Measurements from ENCODE around the gene ZNF575. TPM values are rescaled to one million over a fixed set of nuclear protein-coding genes. Genes with fewer than 3 reads are reported as not detected.
A peak's percentile ranks its signal among the peaks of the same experiment; 100 is the strongest.

The ZNF575 gene
- total and polyA plus RNA-seq, 4 donors, result 0.08 to 1.0 (median 0.49) TPM

- peaks cover 4 to 13% (median 9%) of the 10 kb centered on the region in 4 donors for H3K4me1 ChIP-seq (ENCODE audit: control insufficient read depth in 4 of 4, insufficient read depth in 4 of 4, low read length in 3 of 4)
- 87% methylated on average over 3 of the region's 3 CpGs for WGBS
Observed at GRCh38 chr19:43540381-43540780, 7.4 kb downstream of the ZNF575 start.

DNA sequence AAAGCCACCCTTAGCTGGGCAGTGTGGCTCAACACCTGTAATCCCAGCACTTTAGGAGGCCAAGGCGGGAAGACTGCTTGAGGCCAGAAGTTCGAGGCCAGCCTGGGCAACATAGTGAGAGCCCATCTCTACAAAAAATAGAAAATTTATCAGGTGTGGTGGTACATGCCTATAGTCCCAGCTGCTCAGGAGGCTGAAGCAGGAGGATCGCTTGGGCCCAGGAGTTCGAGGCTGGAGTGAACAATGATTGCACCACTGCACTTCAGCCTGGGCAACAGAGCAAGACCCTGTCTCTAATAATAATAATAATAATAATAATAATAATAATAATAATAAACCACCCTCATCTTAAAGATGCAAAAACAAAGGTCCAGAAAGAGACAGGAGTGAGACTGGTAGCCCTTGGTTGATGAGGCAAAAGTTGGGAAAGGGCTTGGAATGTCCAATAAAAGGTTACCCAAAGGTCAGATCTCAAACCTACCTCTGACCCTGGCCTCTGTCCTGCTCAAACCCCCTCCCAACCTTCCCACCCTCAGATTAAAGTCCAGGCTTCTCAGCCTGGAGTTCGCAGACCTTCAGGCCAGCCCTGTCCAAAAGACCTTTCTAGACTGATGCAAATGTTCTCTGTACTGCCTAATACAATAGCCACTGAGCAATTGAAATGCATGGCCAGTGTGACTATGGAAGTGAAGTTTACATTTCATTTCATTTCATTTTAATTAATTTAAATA is 9.1 kb downstream of the ZNF575 start:
- Histone ChIP-seq H3K9me3 (ENCODE audit: control insufficient read depth in 4 of 4, low read length in 3 of 4) (no peaks in the 10 kb centered on the region), H3K27me3 (ENCODE audit: control insufficient read depth in 4 of 4, insufficient read depth in 4 of 4, low read length in 3 of 4) (no peaks in the 10 kb centered on the region), H3K9ac (ENCODE audit: low read depth in 1 of 2, low read length in 2 of 2) (no peak overlapping the region), H3K27ac (ENCODE audit: low read depth in 1 of 2, low read length in 2 of 2) (no peak overlapping the region), H3K4me1 (ENCODE audit: control insufficient read depth in 4 of 4, insufficient read depth in 4 of 4, low read length in 3 of 4) (peaks cover 4 to 13% (median 7%) of the 10 kb centered on the region in 4 donors), H3K4me3 (ENCODE audit: low read depth in 1 of 3, low read length in 3 of 3) (no peak overlapping the region), H3K36me3 (ENCODE audit: control insufficient read depth in 4 of 4, insufficient read depth in 3 of 4, low read depth in 1 of 4, low read length in 3 of 4) (peaks cover 4 to 16% (median 11%) of the 10 kb centered on the region in 4 donors)
- no peak for DNase-seq (ENCODE audit: low spot score)
- TF ChIP-seq, protein P1, sequence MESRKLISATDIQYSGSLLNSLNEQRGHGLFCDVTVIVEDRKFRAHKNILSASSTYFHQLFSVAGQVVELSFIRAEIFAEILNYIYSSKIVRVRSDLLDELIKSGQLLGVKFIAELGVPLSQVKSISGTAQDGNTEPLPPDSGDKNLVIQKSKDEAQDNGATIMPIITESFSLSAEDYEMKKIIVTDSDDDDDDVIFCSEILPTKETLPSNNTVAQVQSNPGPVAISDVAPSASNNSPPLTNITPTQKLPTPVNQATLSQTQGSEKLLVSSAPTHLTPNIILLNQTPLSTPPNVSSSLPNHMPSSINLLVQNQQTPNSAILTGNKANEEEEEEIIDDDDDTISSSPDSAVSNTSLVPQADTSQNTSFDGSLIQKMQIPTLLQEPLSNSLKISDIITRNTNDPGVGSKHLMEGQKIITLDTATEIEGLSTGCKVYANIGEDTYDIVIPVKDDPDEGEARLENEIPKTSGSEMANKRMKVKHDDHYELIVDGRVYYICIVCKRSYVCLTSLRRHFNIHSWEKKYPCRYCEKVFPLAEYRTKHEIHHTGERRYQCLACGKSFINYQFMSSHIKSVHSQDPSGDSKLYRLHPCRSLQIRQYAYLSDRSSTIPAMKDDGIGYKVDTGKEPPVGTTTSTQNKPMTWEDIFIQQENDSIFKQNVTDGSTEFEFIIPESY (IDR thresholded peaks at IDR 0.05), result no peak
- no peak for TF ChIP-seq RAD21 (IDR thresholded peaks at IDR 0.05)
- TF ChIP-seq TAF1 (conservative IDR thresholded peaks at IDR 0.05), result no peak
- peak; percentile 54 for TF ChIP-seq SP1 (IDR thresholded peaks at IDR 0.05)
- peak; percentile 85 for TF ChIP-seq NR2F2 (IDR thresholded peaks at IDR 0.05)
- TF ChIP-seq CTCF (IDR thresholded peaks at IDR 0.05; ENCODE audit: low read depth, low read length, missing input control), result no peak
- TF ChIP-seq FOXA1 (IDR thresholded peaks at IDR 0.05), result no peak
- no peak for TF ChIP-seq ATF3 (IDR thresholded peaks at IDR 0.05)
- no peak for TF ChIP-seq GABPA (IDR thresholded peaks at IDR 0.05 in 1 of 2, conservative IDR thresholded peaks at IDR 0.05 in 1 of 2)
- TF ChIP-seq YY1 (IDR thresholded peaks at IDR 0.05), result no peak
- no peak for TF ChIP-seq EGR1 (IDR thresholded peaks at IDR 0.05; ENCODE audit: low read depth in 2 of 2)
- TF ChIP-seq RXRA (IDR thresholded peaks at IDR 0.05), result peak; percentile 73 to 93
- TF ChIP-seq MAX (IDR thresholded peaks at IDR 0.05), result no peak
- TF ChIP-seq HNF4A (conservative IDR thresholded peaks at IDR 0.05), result peak; percentile 88 to 97
- no peak for TF ChIP-seq REST (IDR thresholded peaks at IDR 0.05)
- no peak for TF ChIP-seq JUND (IDR thresholded peaks at IDR 0.05)
- no peak for TF ChIP-seq FOXA2 (IDR thresholded peaks at IDR 0.05)
- peak; percentile 87 for TF ChIP-seq HNF4G (IDR thresholded peaks at IDR 0.05)
- 86% methylated on average over 5 of the region's 5 CpGs for WGBS

More at GRCh38 chr19:43540381-43540780, 7.4 kb downstream of the ZNF575 start:
- peaks cover 4 to 13% (median 10%) of the 10 kb centered on the region in 4 donors for H3K36me3 ChIP-seq (ENCODE audit: control insufficient read depth in 4 of 4, insufficient read depth in 3 of 4, low read depth in 1 of 4, low read length in 3 of 4)
- DNase-seq (ENCODE audit: low spot score), result no peak
- TF ChIP-seq RXRA (IDR thresholded peaks at IDR 0.05), result no peak
- no peak for TF ChIP-seq RAD21 (IDR thresholded peaks at IDR 0.05)
- TF ChIP-seq SP1 (IDR thresholded peaks at IDR 0.05), result no peak
- no peak for TF ChIP-seq EGR1 (IDR thresholded peaks at IDR 0.05; ENCODE audit: low read depth in 2 of 2)
- no peak for TF ChIP-seq FOXA2 (IDR thresholded peaks at IDR 0.05)
- no peaks in the 10 kb centered on the region for H3K9me3 ChIP-seq (ENCODE audit: control insufficient read depth in 4 of 4, low read length in 3 of 4)
- no peaks in the 10 kb centered on the region for H3K27me3 ChIP-seq (ENCODE audit: control insufficient read depth in 4 of 4, insufficient read depth in 4 of 4, low read length in 3 of 4)
- no peak overlapping the region for H3K27ac ChIP-seq (ENCODE audit: low read depth in 1 of 2, low read length in 2 of 2)
- H3K4me3 ChIP-seq (ENCODE audit: low read depth in 1 of 3, low read length in 3 of 3), result no peak overlapping the region
- H3K9ac ChIP-seq (ENCODE audit: low read depth in 1 of 2, low read length in 2 of 2), result no peak overlapping the region
